ENCODE measurements around the gene MBD5.
"Not testable (repeated sequence)": the region's sequence is repeated elsewhere in the genome, so short reads cannot be mapped to it uniquely, and the experiment has no call there.

MBD5 gene

DNA sequence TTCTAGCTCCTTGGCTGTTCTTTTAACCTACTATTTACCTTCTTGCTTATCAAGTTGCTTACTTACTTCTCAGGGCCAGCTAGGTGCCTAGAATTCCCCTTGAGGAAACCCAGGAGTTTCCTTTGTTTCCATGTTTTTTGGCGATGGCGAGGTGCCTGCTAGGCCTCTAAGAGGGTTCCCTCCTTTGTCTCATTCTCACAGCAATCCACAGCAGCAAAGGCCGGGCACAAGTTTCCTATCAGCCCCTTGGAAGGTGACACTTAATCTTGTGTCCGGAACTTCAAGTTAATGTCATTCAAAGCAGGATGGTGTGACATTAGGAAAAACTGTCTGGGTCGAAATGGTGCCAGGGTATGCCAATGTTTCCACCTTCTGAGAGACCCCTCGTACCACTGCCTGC is 521.7 kb downstream of the MBD5 start:
- Histone ChIP-seq H3K27ac (no peak overlapping the region), H3K4me1 (ENCODE audit: low read depth, poor library complexity, severe bottlenecking) (no peaks in the 10 kb centered on the region)
- TF ChIP-seq, protein P1, sequence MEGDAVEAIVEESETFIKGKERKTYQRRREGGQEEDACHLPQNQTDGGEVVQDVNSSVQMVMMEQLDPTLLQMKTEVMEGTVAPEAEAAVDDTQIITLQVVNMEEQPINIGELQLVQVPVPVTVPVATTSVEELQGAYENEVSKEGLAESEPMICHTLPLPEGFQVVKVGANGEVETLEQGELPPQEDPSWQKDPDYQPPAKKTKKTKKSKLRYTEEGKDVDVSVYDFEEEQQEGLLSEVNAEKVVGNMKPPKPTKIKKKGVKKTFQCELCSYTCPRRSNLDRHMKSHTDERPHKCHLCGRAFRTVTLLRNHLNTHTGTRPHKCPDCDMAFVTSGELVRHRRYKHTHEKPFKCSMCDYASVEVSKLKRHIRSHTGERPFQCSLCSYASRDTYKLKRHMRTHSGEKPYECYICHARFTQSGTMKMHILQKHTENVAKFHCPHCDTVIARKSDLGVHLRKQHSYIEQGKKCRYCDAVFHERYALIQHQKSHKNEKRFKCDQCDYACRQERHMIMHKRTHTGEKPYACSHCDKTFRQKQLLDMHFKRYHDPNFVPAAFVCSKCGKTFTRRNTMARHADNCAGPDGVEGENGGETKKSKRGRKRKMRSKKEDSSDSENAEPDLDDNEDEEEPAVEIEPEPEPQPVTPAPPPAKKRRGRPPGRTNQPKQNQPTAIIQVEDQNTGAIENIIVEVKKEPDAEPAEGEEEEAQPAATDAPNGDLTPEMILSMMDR (conservative IDR thresholded peaks at IDR 0.05; ENCODE audit: low read depth, low read length) = no peak

GRCh38 chr2:148543088-148543540 is 522.2 kb downstream of the MBD5 start:
- not testable (repeated sequence) for H2AFZ ChIP-seq (ENCODE audit: low read depth); H3K4me3 ChIP-seq (IDR thresholded peaks at IDR 0.05; ENCODE audit: insufficient read depth, low read depth, low read length); H3K4me2 ChIP-seq; H3K79me2 ChIP-seq (ENCODE audit: insufficient read depth, low read depth); H4K20me1 ChIP-seq (ENCODE audit: insufficient read depth); H3K27me3 ChIP-seq (ENCODE audit: insufficient read depth, low read depth); H3K4me1 ChIP-seq (ENCODE audit: low read depth, poor library complexity, severe bottlenecking); H3K27ac ChIP-seq; H3K36me3 ChIP-seq (ENCODE audit: insufficient read depth); H3K9ac ChIP-seq

More for the DNA sequence above, 521.7 kb downstream of the MBD5 start:
- Histone ChIP-seq H4K20me1 (ENCODE audit: insufficient read depth) (no peaks in the 10 kb centered on the region), H3K4me3 (IDR thresholded peaks at IDR 0.05; ENCODE audit: insufficient read depth, low read depth, low read length) (no peak overlapping the region), H3K36me3 (ENCODE audit: insufficient read depth) (no peaks in the 10 kb centered on the region), H3K9ac (no peak overlapping the region), H3K4me2 (no peak overlapping the region), H2AFZ (ENCODE audit: low read depth) (no peak overlapping the region), H3K79me2 (ENCODE audit: insufficient read depth, low read depth) (no peaks in the 10 kb centered on the region), H3K27me3 (ENCODE audit: insufficient read depth, low read depth) (no peaks in the 10 kb centered on the region)

DNA sequence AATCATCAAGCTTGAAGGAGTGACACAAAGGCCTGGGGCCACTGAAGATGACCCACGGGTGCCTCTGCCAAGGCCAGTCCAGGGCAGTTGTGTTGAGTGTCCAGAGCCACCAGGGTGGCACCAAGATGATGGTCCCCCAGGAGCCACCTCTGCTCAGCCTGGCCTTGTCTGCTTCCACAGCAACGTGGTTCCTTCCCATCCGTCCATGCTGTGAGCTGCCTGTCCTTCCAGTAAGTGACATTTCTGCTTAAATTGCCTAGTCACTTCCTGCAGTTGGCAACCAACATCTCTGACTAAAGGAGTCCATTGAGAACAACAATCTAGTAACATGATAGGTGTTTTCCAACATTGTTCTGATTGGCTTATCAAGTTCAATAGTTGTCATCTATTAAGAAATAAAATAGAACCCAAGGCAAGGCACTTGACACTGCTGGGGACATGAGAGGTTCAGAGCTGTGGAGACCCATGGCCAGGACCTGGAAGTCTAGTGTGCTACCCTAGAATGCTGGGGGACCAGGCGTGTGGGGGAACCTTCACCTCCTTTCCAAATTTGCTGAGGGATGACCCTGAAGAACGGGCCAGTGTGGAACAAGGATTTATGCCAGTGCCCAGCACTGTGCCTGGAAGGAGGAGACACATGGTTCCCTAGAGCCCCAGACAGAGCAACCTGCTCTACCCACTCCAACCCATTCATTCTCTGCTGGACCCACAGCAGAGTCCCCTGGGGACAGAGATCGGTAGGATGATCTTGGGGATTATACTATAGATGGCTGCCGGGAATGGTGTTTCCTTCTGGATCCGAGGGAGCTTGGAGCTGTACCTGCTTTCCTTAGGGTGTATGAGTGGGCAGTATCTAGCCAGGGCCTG is 524.7 kb downstream of the MBD5 start:
- Histone ChIP-seq H3K27me3 (ENCODE audit: insufficient read depth, low read depth) (no peaks in the 10 kb centered on the region), H3K79me2 (ENCODE audit: insufficient read depth, low read depth) (no peaks in the 10 kb centered on the region), H3K4me2 (no peak overlapping the region), H3K9ac (no peak overlapping the region), H4K20me1 (ENCODE audit: insufficient read depth) (no peaks in the 10 kb centered on the region), H3K4me1 (ENCODE audit: low read depth, poor library complexity, severe bottlenecking) (no peaks in the 10 kb centered on the region), H3K36me3 (ENCODE audit: insufficient read depth) (no peaks in the 10 kb centered on the region), H3K4me3 (IDR thresholded peaks at IDR 0.05; ENCODE audit: insufficient read depth, low read depth, low read length) (no peak overlapping the region), H2AFZ (ENCODE audit: low read depth) (no peak overlapping the region), H3K27ac (no peak overlapping the region)
- TF ChIP-seq, protein P1 (conservative IDR thresholded peaks at IDR 0.05; ENCODE audit: low read depth, low read length) = no peak

DNA sequence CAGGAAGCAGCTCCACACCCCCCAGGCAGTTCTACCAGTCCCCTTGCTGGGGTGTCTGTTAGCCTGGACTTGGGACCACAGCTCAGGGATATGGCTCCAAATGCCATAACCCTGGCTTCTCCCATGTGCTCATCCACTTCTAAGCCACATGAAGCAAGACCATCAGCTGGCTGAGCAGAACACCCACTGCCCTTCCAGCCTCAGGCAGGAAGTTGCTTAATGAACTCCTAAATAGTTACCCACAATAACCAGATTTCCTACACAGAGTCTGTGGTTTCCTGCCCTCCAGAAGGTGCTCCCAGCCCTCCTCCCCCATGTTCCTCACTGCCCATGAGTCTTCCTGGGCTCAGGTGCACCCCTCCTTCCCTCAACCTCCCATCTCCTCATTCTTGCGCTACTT is 525.4 kb downstream of the MBD5 start:
- Histone ChIP-seq H3K79me2 (ENCODE audit: insufficient read depth, low read depth) (no peaks in the 10 kb centered on the region), H3K4me2 (no peak overlapping the region), H3K36me3 (ENCODE audit: insufficient read depth) (no peaks in the 10 kb centered on the region), H3K27ac (no peak overlapping the region), H2AFZ (ENCODE audit: low read depth) (no peak overlapping the region), H3K9ac (no peak overlapping the region), H3K4me1 (ENCODE audit: low read depth, poor library complexity, severe bottlenecking) (no peaks in the 10 kb centered on the region), H4K20me1 (ENCODE audit: insufficient read depth) (no peaks in the 10 kb centered on the region), H3K4me3 (IDR thresholded peaks at IDR 0.05; ENCODE audit: insufficient read depth, low read depth, low read length) (no peak overlapping the region), H3K27me3 (ENCODE audit: insufficient read depth, low read depth) (no peaks in the 10 kb centered on the region)
- TF ChIP-seq, protein P1 (conservative IDR thresholded peaks at IDR 0.05; ENCODE audit: low read depth, low read length) = no peak

Data from KMS-11 (cell line).